GM21447 (cell line): ENCODE results near the gene STK32B.

Experiments
- ATAC-seq: cut with Tn5 transposase; IDR thresholded peaks from one replicate; pipeline ENCODE4 v1.9.1; 2021; ENCODE audit not compliant: unreplicated experiment

The STK32B gene

GRCh38 chr4:5461477-5461876, 410.2 kb downstream of the STK32B start:
- no peak for ATAC-seq

- no peak for ATAC-seq
These were observed 411.1 kb downstream of the STK32B start for GRCh38 chr4:5462254-5462835.

GRCh38 chr4:5462896-5463295, 411.6 kb downstream of the STK32B start:
- no peak for ATAC-seq

GRCh38 chr4:5463361-5463760, 412.1 kb downstream of the STK32B start:
- ATAC-seq, result no peak

- no peak for ATAC-seq
These were observed 412.8 kb downstream of the STK32B start for GRCh38 chr4:5463936-5464650.

- no peak for ATAC-seq
These were observed 414.2 kb downstream of the STK32B start for GRCh38 chr4:5465529-5465928.

- ATAC-seq, result no peak
These were observed 414.7 kb downstream of the STK32B start for GRCh38 chr4:5465956-5466355.

- ATAC-seq, result no peak
These were observed 415.8 kb downstream of the STK32B start for GRCh38 chr4:5467111-5467510.

- ATAC-seq, result no peak
These were observed 418.0 kb downstream of the STK32B start for GRCh38 chr4:5469151-5469775.

- no peak for ATAC-seq
These were observed 418.6 kb downstream of the STK32B start for GRCh38 chr4:5469861-5470260.

- no peak for ATAC-seq
These were observed 419.3 kb downstream of the STK32B start for GRCh38 chr4:5470318-5471198.

GRCh38 chr4:5471206-5471605, 419.9 kb downstream of the STK32B start:
- no peak for ATAC-seq

- no peak for ATAC-seq
These were observed 420.4 kb downstream of the STK32B start for GRCh38 chr4:5471691-5472090.

- ATAC-seq, result no peak
These were observed 420.9 kb downstream of the STK32B start for GRCh38 chr4:5472160-5472591.

- no peak for ATAC-seq
These were observed 421.8 kb downstream of the STK32B start for GRCh38 chr4:5473125-5473524.

GRCh38 chr4:5474756-5475155, 423.5 kb downstream of the STK32B start:
- no peak for ATAC-seq

- no peak for ATAC-seq
These were observed 426.3 kb downstream of the STK32B start for GRCh38 chr4:5477613-5478012.

GRCh38 chr4:5478169-5478568, 426.9 kb downstream of the STK32B start:
- no peak for ATAC-seq

- no peak for ATAC-seq
These were observed 427.4 kb downstream of the STK32B start for GRCh38 chr4:5478697-5479096.

- ATAC-seq, result no peak
These were observed 428.3 kb downstream of the STK32B start for GRCh38 chr4:5479518-5480060.

- no peak for ATAC-seq
These were observed 437.1 kb downstream of the STK32B start for GRCh38 chr4:5488413-5488812.
